Pulmonary artery endothelial cell (primary cell): Measurements from ENCODE around the gene MARF1. TPM values are rescaled to one million over a fixed set of nuclear protein-coding genes. Genes with fewer than 3 reads are reported as not detected.
"Not testable (repeated sequence)": the region's sequence is repeated elsewhere in the genome, so short reads cannot be mapped to it uniquely, and the experiment has no call there.

Experiments
- DNase-seq: peaks from one replicate; pipeline ENCODE4 v3.0.0-alpha.2; 2011; ENCODE audit warnings: low read depth, low spot score
- total RNA-seq: library from RNA; depleted of rRNA; stranded (reverse); fragments of >200 nt; gene quantifications from 2 replicates; pipeline ENCODE4 v1.2.3, GENCODE V29; 2014

Gene MARF1
- total RNA-seq, 1 donor from 2014 or later, result 11.2 TPM

GRCh38 chr16:15654591-15654990, 11.6 kb upstream of the MARF1 start:
- no peak for DNase-seq

- DNase-seq, result no peak
Observed at GRCh38 chr16:15653227-15653626, 10.3 kb upstream of the MARF1 start.

GRCh38 chr16:15652293-15653001, 9.5 kb upstream of the MARF1 start:
- no peak for DNase-seq

- DNase-seq, result no peak
Observed at GRCh38 chr16:15650698-15651171, 7.8 kb upstream of the MARF1 start.

- DNase-seq, result peak; percentile 47
Observed at GRCh38 chr16:15650019-15650697, 7.2 kb upstream of the MARF1 start, which contains the start of gene NDE1. NDE1 (plus strand) TSS chr16:15650245; CDS start chr16:15664779, 14,534 bp downstream.

GRCh38 chr16:15649727-15650018, 6.7 kb upstream of the MARF1 start:
- DNase-seq, result no peak

GRCh38 chr16:15649311-15649710, 6.4 kb upstream of the MARF1 start:
- not testable (repeated sequence) for DNase-seq

GRCh38 chr16:15648135-15648730, 5.3 kb upstream of the MARF1 start:
- no peak for DNase-seq

- no peak for DNase-seq
Observed at GRCh38 chr16:15647294-15648014, 4.5 kb upstream of the MARF1 start.

GRCh38 chr16:15646557-15647293, 3.8 kb upstream of the MARF1 start:
- DNase-seq, result not testable (repeated sequence)

GRCh38 chr16:15644962-15645465, 2.1 kb upstream of the MARF1 start:
- not testable (repeated sequence) for DNase-seq

- no peak for DNase-seq
Observed at GRCh38 chr16:15644267-15644961, 1.5 kb upstream of the MARF1 start.

GRCh38 chr16:15643946-15644250, 944 bp upstream of the MARF1 start:
- DNase-seq, result no peak

GRCh38 chr16:15642557-15643047, 352 bp downstream of the MARF1 start:
- no peak for DNase-seq

- no peak for DNase-seq
Observed at GRCh38 chr16:15641753-15642556, 999 bp downstream of the MARF1 start.

- DNase-seq, result no peak
Observed at GRCh38 chr16:15640966-15641365, 2.0 kb downstream of the MARF1 start.

- DNase-seq, result no peak
Observed at GRCh38 chr16:15639061-15639568, 3.8 kb downstream of the MARF1 start.

GRCh38 chr16:15636392-15636873, 6.5 kb downstream of the MARF1 start:
- DNase-seq, result no peak

GRCh38 chr16:15635926-15636325, 7.0 kb downstream of the MARF1 start:
- no peak for DNase-seq
